ENCODE results near the gene ZMAT2. TPM values are rescaled to one million over a fixed set of nuclear protein-coding genes. Genes with fewer than 3 reads are reported as not detected.

Gene ZMAT2
- total RNA-seq, 1 experiment from 2014 or later = 55.3 TPM

GRCh38 chr5:140677947-140678346 is 22.3 kb upstream of the ZMAT2 start:
- ATAC-seq (no peak), DNase-seq (ENCODE audit: low read depth, low spot score) (no peak)
- H2AFZ ChIP-seq (ENCODE audit: low read depth, low read length, poor library complexity, severe bottlenecking) = no peak overlapping the region
- no peak overlapping the region for H3K27ac ChIP-seq (ENCODE audit: low read depth, low read length)
- no peaks in the 10 kb centered on the region for H3K79me2 ChIP-seq (ENCODE audit: insufficient read depth, low read length)
- no peaks in the 10 kb centered on the region for H3K27me3 ChIP-seq (ENCODE audit: insufficient read depth, low read length)
- intact Hi-C loops (cut with micrococcal nuclease) = no loop called here
- TF ChIP-seq MAX (IDR thresholded peaks at IDR 0.05) (no peak), ATF3 (IDR thresholded peaks at IDR 0.05) (no peak), EZH2 (IDR thresholded peaks at IDR 0.05) (no peak), JUND (IDR thresholded peaks at IDR 0.05) (no peak), POLR2A (IDR thresholded peaks at IDR 0.05; ENCODE audit: borderline replicate concordance, extremely low read depth, insufficient read depth, insufficient read length) (no peak), EGR1 (IDR thresholded peaks at IDR 0.05; ENCODE audit: low read depth) (no peak), CBX3 (IDR thresholded peaks at IDR 0.05; ENCODE audit: low read depth) (no peak)
- no peak overlapping the region for H3K4me2 ChIP-seq (ENCODE audit: low read length)
- no peak overlapping the region for H3K9ac ChIP-seq (ENCODE audit: low read length)
- no peaks in the 10 kb centered on the region for H3K4me1 ChIP-seq (ENCODE audit: control insufficient read depth in 1 of 2, insufficient read depth in 2 of 2, low read length in 2 of 2)
- ChIA-PET POLR2A (no interaction called here), RAD21 (ENCODE audit: low non-redundant PET in 1 of 2, low total read pairs in 2 of 2, uncharacterized antibody in 2 of 2, unreplicated experiment in 2 of 2) (no interaction called here), CTCF (no interaction called here)
- BruUV-seq (replicated peaks) = no TSS peak
- no peak overlapping the region for H3K4me3 ChIP-seq (replicated peaks in 1 of 2; ENCODE audit: low read depth in 1 of 2, low read length in 2 of 2)
- no peaks in the 10 kb centered on the region for H3K9me2 ChIP-seq (ENCODE audit: insufficient read depth)
- H4K20me1 ChIP-seq (ENCODE audit: insufficient read depth) = no peaks in the 10 kb centered on the region
- H3K36me3 ChIP-seq (ENCODE audit: control insufficient read depth in 1 of 2, insufficient read depth in 2 of 2, low read length in 2 of 2) = peaks cover 36 to 45% of the 10 kb centered on the region in 2 experiments; a peak in 3 of 4 replicates
- H3K9me3 ChIP-seq (ENCODE audit: control insufficient read depth in 1 of 2, insufficient read depth in 1 of 2, low read depth in 1 of 2, low read length in 2 of 2) = no peaks in the 10 kb centered on the region

GRCh38 chr5:140678993-140679392 is 21.3 kb upstream of the ZMAT2 start:
- Histone ChIP-seq H3K27me3 (ENCODE audit: insufficient read depth, low read length) (no peaks in the 10 kb centered on the region), H3K9ac (ENCODE audit: low read length) (no peak overlapping the region), H3K4me3 (replicated peaks in 1 of 2; ENCODE audit: low read depth in 1 of 2, low read length in 2 of 2) (no peak overlapping the region), H3K9me2 (ENCODE audit: insufficient read depth) (no peaks in the 10 kb centered on the region), H3K4me2 (ENCODE audit: low read length) (no peak overlapping the region), H3K9me3 (ENCODE audit: control insufficient read depth in 1 of 2, insufficient read depth in 1 of 2, low read depth in 1 of 2, low read length in 2 of 2) (no peaks in the 10 kb centered on the region), H3K27ac (ENCODE audit: low read depth, low read length) (no peak overlapping the region), H2AFZ (ENCODE audit: low read depth, low read length, poor library complexity, severe bottlenecking) (no peak overlapping the region), H3K36me3 (ENCODE audit: control insufficient read depth in 1 of 2, insufficient read depth in 2 of 2, low read length in 2 of 2) (peaks cover 35 to 43% of the 10 kb centered on the region in 2 experiments; a peak in 3 of 4 replicates), H4K20me1 (ENCODE audit: insufficient read depth) (no peaks in the 10 kb centered on the region), H3K4me1 (ENCODE audit: control insufficient read depth in 1 of 2, insufficient read depth in 2 of 2, low read length in 2 of 2) (no peaks in the 10 kb centered on the region), H3K79me2 (ENCODE audit: insufficient read depth, low read length) (no peaks in the 10 kb centered on the region)
- DNase-seq (ENCODE audit: low read depth, low spot score) (no peak), ATAC-seq (no peak)
- ChIA-PET RAD21 (ENCODE audit: low non-redundant PET in 1 of 2, low total read pairs in 2 of 2, uncharacterized antibody in 2 of 2, unreplicated experiment in 2 of 2) (no interaction called here), POLR2A (interaction anchor here (1.9 kb wide), 1 partner anchor 12 kb away, joined by 6 read pairs; the partner anchor contains the start of genes HARS1 and HARS2), CTCF (no interaction called here)
- no TSS peak for BruUV-seq (replicated peaks)
- intact Hi-C loops (cut with micrococcal nuclease) = no loop called here
- no peak for TF ChIP-seq MAX (IDR thresholded peaks at IDR 0.05)
